Measurements from ENCODE around the gene UGT1A8. TPM values are rescaled to one million over a fixed set of nuclear protein-coding genes. Genes with fewer than 3 reads are reported as not detected.

UGT1A8 gene
- total RNA-seq, 1 donor from 2014 or later = not detected

DNA sequence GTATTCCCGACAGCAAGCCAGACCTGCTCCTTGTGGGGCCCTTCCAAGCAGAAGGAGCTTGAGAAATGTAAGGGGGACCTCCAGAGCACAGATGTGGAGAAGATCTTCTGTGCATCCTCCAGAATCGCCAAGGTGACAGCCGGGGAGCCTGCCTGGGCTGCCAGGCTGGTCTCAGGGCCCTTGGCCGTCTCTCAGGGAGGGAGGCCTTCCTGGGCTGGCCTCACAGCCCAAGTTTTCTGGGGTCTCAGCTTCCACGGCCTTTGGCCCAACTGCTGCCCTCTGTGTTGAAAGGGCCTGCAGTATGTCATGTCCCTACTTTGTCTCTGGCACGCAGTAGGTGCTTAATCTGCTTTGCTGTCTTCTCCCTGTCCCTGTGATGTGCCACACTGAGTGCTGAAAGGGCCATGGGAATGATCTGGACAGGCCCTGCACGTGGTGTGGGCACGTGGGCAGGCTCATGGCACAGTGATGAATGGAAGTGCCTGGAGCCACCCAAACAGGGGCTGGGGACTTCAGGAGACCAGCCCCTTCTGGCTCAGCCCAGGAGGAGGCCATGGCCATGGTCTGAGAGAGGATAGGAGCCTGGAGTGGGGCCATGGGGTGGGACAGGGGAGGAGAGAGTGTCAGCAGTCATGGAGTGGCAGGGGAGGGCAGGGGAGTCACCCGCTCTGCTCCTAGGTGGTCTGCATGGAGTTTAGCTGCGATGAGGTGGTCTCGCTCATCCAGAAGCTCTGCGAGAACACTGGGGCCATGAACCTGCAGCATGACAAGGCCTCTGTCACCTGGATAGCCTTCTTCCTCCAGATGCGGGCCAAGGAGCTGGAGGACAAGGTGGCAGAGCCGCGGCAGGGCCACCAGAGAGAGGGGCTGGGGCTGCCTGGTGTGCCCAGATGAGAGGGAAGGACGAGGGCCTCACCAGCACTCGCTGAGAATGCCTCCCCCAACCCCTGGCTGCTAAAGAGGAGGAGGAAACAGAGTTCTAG lies 201.5 kb downstream of the UGT1A8 start:
- no peak for DNase-seq (ENCODE audit: low read depth in 2 of 2)

DNA sequence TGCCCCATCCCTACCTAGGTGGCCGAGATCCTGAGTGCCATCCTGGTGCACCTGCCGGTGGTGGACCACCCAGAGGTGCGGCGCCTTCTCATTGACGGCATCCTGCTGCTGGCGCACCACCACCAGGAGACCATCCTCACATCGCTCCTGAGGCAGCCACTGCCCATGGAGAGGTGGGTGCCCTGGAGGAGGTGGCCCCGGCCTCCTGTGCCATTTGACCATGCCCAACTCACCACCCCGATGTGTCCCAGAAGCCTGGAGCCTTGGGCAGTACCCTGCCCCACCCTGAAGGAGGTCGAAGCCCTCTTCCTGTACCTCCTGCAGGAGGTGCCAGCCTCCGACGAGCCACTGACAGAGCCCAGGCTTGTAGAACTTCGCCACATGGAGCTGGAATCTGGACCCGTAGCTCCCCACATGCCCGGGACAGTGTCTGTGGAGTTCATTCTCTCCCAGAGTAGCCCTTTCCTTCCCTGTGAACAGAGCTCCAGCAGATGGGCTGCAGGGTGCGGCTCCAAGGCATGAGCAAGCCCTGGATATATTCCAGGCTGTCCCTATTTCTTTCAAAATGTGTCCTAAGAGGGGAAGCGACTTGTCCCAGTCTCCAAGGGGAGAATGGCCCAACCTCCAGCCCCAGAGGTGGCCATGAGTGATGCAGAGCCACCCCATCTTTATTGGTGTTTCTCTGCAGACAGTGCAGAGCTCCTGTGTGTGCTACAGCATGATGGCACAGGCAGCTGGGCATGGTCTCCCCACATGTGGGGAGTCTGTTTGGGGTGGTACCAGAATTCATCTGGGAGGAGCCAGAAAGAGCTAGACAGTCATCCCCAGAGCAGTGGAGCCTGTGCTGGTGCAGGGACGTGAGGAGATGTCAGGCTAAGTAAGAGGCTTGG lies 202.7 kb downstream of the UGT1A8 start:
- no peak for DNase-seq (ENCODE audit: low read depth in 2 of 2)

DNA sequence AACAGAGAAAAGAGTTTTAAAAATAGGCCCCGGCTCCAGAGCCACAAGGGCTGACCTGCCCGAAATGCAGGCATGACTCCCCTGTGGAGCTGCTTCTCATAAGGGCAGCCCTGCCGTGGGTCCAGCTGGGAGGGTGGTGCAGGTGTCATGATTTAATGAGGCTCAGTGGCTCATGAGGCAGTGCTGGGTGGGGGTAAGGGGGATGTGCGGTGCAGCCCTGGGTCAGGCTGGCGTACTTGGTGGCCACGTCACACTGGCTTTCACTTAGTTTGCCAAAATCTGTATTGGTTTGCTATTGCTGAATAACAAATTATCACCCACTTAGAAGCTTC lies 203.3 kb downstream of the UGT1A8 start:
- DNase-seq (ENCODE audit: low read depth in 2 of 2) = no peak

DNA sequence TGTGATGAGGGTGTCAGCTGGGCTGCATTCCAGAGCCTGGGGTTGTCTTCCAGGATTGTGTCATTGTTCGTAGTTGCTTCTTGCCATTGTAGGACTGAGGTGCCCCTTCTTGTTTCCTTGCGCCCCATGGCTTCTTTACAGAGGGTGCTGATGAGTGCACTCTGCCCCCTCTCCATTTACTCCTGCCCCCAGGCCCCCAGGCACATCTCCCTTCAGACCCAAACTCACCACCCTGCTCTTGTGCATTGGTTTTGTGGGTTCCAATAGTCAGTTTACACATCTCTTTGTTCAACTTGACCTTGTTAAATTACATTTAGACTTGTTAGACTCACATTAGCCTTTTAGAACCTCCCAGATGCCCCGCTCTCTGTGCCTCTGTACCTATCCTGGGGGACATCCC lies 203.8 kb downstream of the UGT1A8 start:
- DNase-seq (ENCODE audit: low read depth in 2 of 2) = no peak

DNA sequence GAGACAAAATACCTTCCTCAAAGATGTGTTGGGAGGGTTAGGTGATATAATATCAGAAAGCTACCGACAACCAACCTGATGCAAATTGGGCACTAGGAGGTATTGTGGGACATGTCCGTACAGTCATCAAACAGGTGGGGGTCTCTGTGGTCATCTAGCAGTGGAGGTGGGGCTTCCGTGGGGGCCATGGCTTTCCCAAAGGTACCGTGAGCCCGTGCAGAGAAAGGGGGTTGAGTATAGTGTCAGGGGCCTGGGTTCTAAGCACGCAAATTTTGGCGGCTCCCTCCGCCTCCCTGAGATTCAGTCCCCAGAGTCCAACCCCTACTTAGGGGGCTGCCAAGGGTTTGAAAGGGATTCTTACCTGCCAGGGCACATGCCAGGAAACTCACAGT lies 204.3 kb downstream of the UGT1A8 start:
- DNase-seq (ENCODE audit: low read depth in 2 of 2) = no peak

DNA sequence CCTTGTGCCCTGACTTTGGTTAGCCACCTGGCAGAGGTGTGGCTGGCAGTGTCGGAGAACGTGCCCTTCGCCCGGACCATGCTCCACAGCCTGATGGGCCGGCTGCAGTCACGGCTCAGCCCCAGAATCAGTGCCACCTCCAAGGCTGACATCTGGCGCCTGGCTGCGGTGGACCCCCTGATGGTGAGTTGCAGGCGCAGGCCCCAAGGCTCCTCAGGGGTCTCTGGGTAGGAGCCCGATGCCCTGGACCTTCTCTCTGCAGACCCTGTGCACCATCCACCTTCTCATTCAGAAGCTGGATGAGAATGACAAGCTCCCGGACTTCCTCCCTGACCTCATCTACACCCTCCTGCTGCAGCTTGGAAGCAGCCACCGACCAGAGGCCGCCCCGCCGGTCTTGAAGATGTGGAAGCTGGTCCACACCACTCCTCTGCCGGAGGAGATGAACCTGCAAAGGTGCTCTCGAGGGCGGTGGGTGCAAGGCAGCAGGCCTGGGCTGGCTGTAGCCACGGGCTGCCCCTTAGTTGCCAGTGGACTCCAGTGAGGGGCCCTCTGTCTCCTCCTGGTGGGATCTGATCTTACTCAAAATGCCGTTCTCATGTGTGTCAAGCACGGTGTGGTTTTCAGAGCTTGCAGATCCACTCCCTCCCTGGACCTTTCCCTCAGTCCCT lies 204.8 kb downstream of the UGT1A8 start:
- no peak for DNase-seq (ENCODE audit: low read depth in 2 of 2)

Other genes starting within 250 kb of the UGT1A8 start
- gene USP40, start 50.9 kb upstream of the UGT1A8 start, total RNA-seq = 15.5 and 19.2 TPM in 2 replicates
- gene UGT1A10, start 18.8 kb downstream of the UGT1A8 start, total RNA-seq = not detected in 2 replicates
- not detected in 2 replicates for gene UGT1A9, start 54.3 kb downstream of the UGT1A8 start, total RNA-seq
- not detected in 2 replicates for gene UGT1A7, start 64.3 kb downstream of the UGT1A8 start, total RNA-seq
- not detected in 2 replicates for gene UGT1A6, start 75.3 kb downstream of the UGT1A8 start, total RNA-seq
- not detected in 2 replicates for gene UGT1A5, start 95.3 kb downstream of the UGT1A8 start, total RNA-seq
- gene UGT1A4, start 101.1 kb downstream of the UGT1A8 start, total RNA-seq = not detected in 2 replicates
- gene UGT1A3, start 111.4 kb downstream of the UGT1A8 start, total RNA-seq = not detected in 2 replicates
- gene UGT1A1, start 142.6 kb downstream of the UGT1A8 start, total RNA-seq = not detected in 2 replicates
- not detected in 2 replicates for gene MROH2A, start 160.7 kb downstream of the UGT1A8 start, total RNA-seq
- gene HJURP, start 236.9 kb downstream of the UGT1A8 start, total RNA-seq = 2.0 and 5.0 TPM in 2 replicates